ENCODE results near the gene PM20D1.

Gene PM20D1

DNA sequence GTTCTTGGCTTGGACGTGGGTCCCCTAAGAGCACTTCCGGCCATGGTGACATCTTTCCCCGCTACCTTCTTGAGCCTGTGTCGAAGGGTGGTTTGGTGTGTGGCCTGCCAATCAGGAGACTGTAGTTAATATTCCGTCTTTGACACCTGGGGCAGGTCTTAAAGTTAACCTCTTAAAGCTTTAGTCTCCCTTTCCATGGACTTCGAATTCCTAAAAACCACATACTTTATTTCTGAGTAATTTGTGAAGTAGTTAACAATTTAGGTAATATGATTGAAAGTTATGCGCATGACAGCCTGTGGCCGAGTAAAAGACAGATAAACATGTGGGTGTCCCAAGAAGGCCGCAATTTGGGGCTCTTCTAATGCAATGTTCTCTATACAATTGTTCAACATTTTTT, 64.5 kb downstream of the PM20D1 start:
- Histone ChIP-seq H3K9me3 (ENCODE audit: insufficient read depth, low read length) (no peaks in the 10 kb centered on the region), H3K36me3 (ENCODE audit: insufficient read depth, insufficient read length, low read length) (peaks cover 11% of the 10 kb centered on the region), H3K4me1 (ENCODE audit: insufficient read depth, insufficient read length) (no peaks in the 10 kb centered on the region), H3K4me3 (ENCODE audit: insufficient read length, low read depth) (no peak overlapping the region), H3K27me3 (ENCODE audit: insufficient read depth, insufficient read length) (no peaks in the 10 kb centered on the region), H3K9ac (ENCODE audit: insufficient read length, low read depth) (no peak overlapping the region)
- TF ChIP-seq ZNF274 (IDR thresholded peaks at IDR 0.05; ENCODE audit: low read depth, low read length) (no peak), SUZ12 (IDR thresholded peaks at IDR 0.05; ENCODE audit: extremely low read depth, insufficient read depth, insufficient read length) (no peak), YY1 (IDR thresholded peaks at IDR 0.05; ENCODE audit: insufficient read depth, insufficient read length) (no peak)
- no peak for DNase-seq (ENCODE audit: low read depth, low spot score)

DNA sequence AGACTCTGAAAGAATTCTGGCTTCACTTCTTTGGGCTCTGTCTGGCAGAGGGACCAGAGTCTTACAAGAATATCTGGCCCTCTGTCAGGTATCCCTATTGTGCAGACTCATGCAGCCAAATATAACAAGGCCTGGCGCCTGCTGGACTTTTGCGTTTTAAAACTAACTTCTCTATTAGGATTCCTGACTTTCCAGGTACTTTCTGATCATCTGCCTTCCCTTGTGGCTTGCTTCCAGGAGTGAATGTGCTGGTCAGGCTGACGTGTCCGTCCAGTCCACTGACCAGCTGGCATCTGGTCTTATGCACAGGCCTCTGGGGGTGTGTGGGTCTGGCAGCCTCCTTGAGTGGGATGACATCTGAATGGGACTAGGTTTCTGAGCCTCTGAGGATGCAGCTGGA, 66.0 kb downstream of the PM20D1 start:
- no peaks in the 10 kb centered on the region for H3K4me1 ChIP-seq (ENCODE audit: insufficient read depth, insufficient read length)
- TF ChIP-seq SUZ12 (IDR thresholded peaks at IDR 0.05; ENCODE audit: extremely low read depth, insufficient read depth, insufficient read length) (no peak), ZNF274 (IDR thresholded peaks at IDR 0.05; ENCODE audit: low read depth, low read length) (no peak), YY1 (IDR thresholded peaks at IDR 0.05; ENCODE audit: insufficient read depth, insufficient read length) (no peak)
- H3K4me3 ChIP-seq (ENCODE audit: insufficient read length, low read depth): no peak overlapping the region
- no peaks in the 10 kb centered on the region for H3K9me3 ChIP-seq (ENCODE audit: insufficient read depth, low read length)
- H3K36me3 ChIP-seq (ENCODE audit: insufficient read depth, insufficient read length, low read length): no peaks in the 10 kb centered on the region
- H3K27me3 ChIP-seq (ENCODE audit: insufficient read depth, insufficient read length): no peaks in the 10 kb centered on the region
- DNase-seq (ENCODE audit: low read depth, low spot score): no peak
- H3K9ac ChIP-seq (ENCODE audit: insufficient read length, low read depth): no peak overlapping the region

DNA sequence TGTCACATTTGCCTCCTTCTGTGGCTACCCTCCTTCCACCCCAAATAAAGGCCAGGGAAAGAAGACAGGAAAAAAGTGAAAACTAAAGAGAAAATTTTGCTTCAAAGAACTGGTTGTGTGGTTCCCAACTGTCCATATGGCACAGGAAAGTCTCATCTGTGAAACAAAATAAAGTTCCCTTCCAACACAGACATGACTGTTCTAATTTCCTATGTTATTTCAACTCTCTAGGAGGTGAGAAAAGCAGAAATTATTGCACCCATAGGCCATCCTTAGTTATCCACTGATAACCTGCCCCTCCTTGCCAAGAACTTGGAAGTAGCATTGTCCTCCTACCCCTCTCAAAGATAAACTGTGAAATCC, 66.5 kb downstream of the PM20D1 start:
- H3K4me3 ChIP-seq (ENCODE audit: insufficient read length, low read depth): no peak overlapping the region
- TF ChIP-seq ZNF274 (IDR thresholded peaks at IDR 0.05; ENCODE audit: low read depth, low read length): no peak
- TF ChIP-seq YY1 (IDR thresholded peaks at IDR 0.05; ENCODE audit: insufficient read depth, insufficient read length): no peak
- TF ChIP-seq SUZ12 (IDR thresholded peaks at IDR 0.05; ENCODE audit: extremely low read depth, insufficient read depth, insufficient read length): no peak
- no peaks in the 10 kb centered on the region for H3K27me3 ChIP-seq (ENCODE audit: insufficient read depth, insufficient read length)
- H3K9ac ChIP-seq (ENCODE audit: insufficient read length, low read depth): no peak overlapping the region
- H3K9me3 ChIP-seq (ENCODE audit: insufficient read depth, low read length): no peaks in the 10 kb centered on the region
- DNase-seq (ENCODE audit: low read depth, low spot score): no peak
- no peaks in the 10 kb centered on the region for H3K36me3 ChIP-seq (ENCODE audit: insufficient read depth, insufficient read length, low read length)
- no peaks in the 10 kb centered on the region for H3K4me1 ChIP-seq (ENCODE audit: insufficient read depth, insufficient read length)

DNA sequence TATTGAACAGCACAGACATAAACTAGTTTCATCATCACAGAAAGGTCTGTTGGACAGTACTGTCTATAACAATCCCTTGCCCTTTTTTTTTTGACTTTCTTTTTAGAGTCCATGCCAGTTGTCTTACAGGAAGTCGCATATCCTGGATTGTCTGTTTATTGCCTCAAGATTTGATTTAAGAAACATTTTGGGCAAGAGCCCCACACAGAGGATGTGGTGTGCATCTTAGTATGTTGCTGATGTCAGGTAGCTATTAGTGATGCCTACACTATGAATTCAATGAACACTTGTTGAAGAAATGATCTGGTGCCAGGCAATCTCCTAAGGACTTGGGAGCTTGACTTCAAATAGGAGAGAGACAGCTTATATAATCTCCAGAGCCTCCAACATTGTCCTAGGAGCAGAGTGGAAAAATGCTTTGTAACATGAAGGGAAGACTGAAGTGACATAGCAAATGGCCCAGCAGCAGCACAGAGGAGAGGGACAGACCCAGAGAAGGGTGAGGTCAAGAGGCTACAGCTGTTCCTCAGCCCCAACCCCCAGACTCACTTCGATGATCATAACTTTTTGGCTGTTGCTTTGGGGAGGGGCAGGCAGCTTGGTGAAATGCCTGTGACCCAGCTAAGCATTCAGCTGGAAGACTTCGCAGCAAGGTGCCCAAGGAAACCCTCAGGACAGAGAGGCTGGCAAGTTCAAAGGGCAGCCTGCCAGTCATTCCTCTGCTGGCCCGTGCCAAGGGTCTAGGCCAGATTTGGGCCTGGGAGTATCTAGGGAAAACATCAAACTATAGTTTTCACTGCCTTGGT, 67.1 kb downstream of the PM20D1 start:
- Histone ChIP-seq H3K36me3 (ENCODE audit: insufficient read depth, insufficient read length, low read length) (no peaks in the 10 kb centered on the region), H3K9me3 (ENCODE audit: insufficient read depth, low read length) (no peaks in the 10 kb centered on the region), H3K4me1 (ENCODE audit: insufficient read depth, insufficient read length) (no peaks in the 10 kb centered on the region), H3K27me3 (ENCODE audit: insufficient read depth, insufficient read length) (no peaks in the 10 kb centered on the region), H3K4me3 (ENCODE audit: insufficient read length, low read depth) (no peak overlapping the region), H3K9ac (ENCODE audit: insufficient read length, low read depth) (no peak overlapping the region)
- TF ChIP-seq ZNF274 (IDR thresholded peaks at IDR 0.05; ENCODE audit: low read depth, low read length): no peak
- TF ChIP-seq YY1 (IDR thresholded peaks at IDR 0.05; ENCODE audit: insufficient read depth, insufficient read length): no peak
- TF ChIP-seq SUZ12 (IDR thresholded peaks at IDR 0.05; ENCODE audit: extremely low read depth, insufficient read depth, insufficient read length): no peak
- DNase-seq (ENCODE audit: low read depth, low spot score): no peak

DNA sequence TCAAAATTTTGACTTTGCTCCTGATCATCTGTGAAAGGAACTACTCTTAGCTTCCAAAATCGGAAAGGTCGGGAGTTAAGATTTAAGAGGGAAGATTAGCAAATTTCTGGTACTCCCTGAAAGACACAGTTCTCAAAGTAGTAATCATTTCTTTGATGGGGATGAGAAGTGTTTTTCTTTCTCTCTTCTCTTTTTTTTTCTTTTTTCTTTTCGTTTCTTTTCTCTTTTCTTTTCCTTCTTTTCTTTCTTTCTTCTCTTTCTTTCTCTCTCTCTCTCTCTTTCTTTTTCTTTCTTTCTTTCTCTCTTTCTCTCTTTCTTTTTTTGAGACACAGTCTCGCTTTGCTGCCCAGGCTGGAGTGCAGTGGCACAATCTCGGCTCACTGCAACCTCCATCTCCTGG, 69.6 kb downstream of the PM20D1 start:
- H3K4me3 ChIP-seq (ENCODE audit: insufficient read length, low read depth): no peak overlapping the region
- no peak overlapping the region for H3K9ac ChIP-seq (ENCODE audit: insufficient read length, low read depth)
- H3K36me3 ChIP-seq (ENCODE audit: insufficient read depth, insufficient read length, low read length): no peaks in the 10 kb centered on the region
- DNase-seq (ENCODE audit: low read depth, low spot score): no peak
- peaks cover 11% of the 10 kb centered on the region for H3K27me3 ChIP-seq (ENCODE audit: insufficient read depth, insufficient read length)
- H3K9me3 ChIP-seq (ENCODE audit: insufficient read depth, low read length): peaks cover 10% of the 10 kb centered on the region; the same call in 1 of the 2 replicates
- no peaks in the 10 kb centered on the region for H3K4me1 ChIP-seq (ENCODE audit: insufficient read depth, insufficient read length)
- TF ChIP-seq SUZ12 (IDR thresholded peaks at IDR 0.05; ENCODE audit: extremely low read depth, insufficient read depth, insufficient read length) (no peak), ZNF274 (IDR thresholded peaks at IDR 0.05; ENCODE audit: low read depth, low read length) (no peak)

Measured in NT2/D1 (cell line).